Tibial nerve (tissue), 4 donors: ENCODE data around the gene SDK2. TPM values are rescaled to one million over a fixed set of nuclear protein-coding genes. Genes with fewer than 3 reads are reported as not detected.

Experiments used
- DNase-seq, 2 donors: peaks; one replicate each; pipeline ENCODE4 v3.0.0-alpha.2; 2019; ENCODE audit warnings: low spot score in 2 of 2
- H3K27ac ChIP-seq, 4 donors: fragments of 200-600 bp; sonication (generic) in 3 of 4; one replicate each; pipeline ENCODE4 v1.5.1; 2017 to 2019; ENCODE audit warnings: mild to moderate bottlenecking in 1 of 4
- H3K27me3 ChIP-seq, 2 donors: fragments of 200-600 bp; sonication (generic) in 1 of 2; one replicate each; pipeline versions ENCODE4 v1.5.1 to v1.6.0; 2017 to 2019
- H3K36me3 ChIP-seq, 3 donors: fragments of 200-600 bp; sonication (generic); one replicate each; pipeline ENCODE4 v1.5.1; 2018 to 2019
- H3K4me1 ChIP-seq, 4 donors: fragments of 200-600 bp; sonication (generic) in 3 of 4; one replicate each; pipeline ENCODE4 v1.5.1; 2017 to 2019
- H3K4me3 ChIP-seq, 4 donors: fragments of 200-600 bp; sonication (generic) in 3 of 4; one replicate each; pipeline ENCODE4 v1.5.1; 2017 to 2019; ENCODE audit warnings: mild to moderate bottlenecking in 1 of 4, moderate library complexity in 1 of 4
- H3K9me3 ChIP-seq, 4 donors: fragments of 200-600 bp; sonication (generic) in 3 of 4; one replicate each; pipeline ENCODE4 v1.5.1; 2017 to 2019
- EP300 ChIP-seq, 2 donors: sonication (generic); formaldehyde crosslinking; IDR thresholded peaks; one replicate each; pipeline ENCODE4 v1.6.1; 2017; ENCODE audit warnings: antibody characterized with exemption in 2 of 2, mild to moderate bottlenecking in 1 of 2
- POLR2A ChIP-seq, 2 donors: fragments of 450-650 bp; IDR thresholded peaks; one replicate each; pipeline ENCODE4 v1.6.1; 2017; ENCODE audit warnings: antibody characterized with exemption in 2 of 2, mild to moderate bottlenecking in 2 of 2, moderate library complexity in 2 of 2
- whole genome bisulfite sequencing, 2 donors: methylation state at CpG; one replicate each; pipeline ENCODE4 v1.1.5; 2018; 5-methylcytosine and 5-hydroxymethylcytosine counted together
- total RNA-seq, 4 donors: library from RNA; depleted of rRNA; stranded (reverse); fragments of >200 nt; gene quantifications; one replicate each; pipeline ENCODE4 v1.1.0, GENCODE V29; 2016
- TF ChIP-seq, protein P1 (sequence below), 5 experiments: fragments of 200-600 bp in 3 of 5; fragments of 450-650 bp in 2 of 5; sonication (generic) in 3 of 5; IDR thresholded peaks; one replicate each; pipeline ENCODE4 v1.5.1; 2016 to 2019; ENCODE audit warnings: antibody characterized with exemption in 5 of 5, mild to moderate bottlenecking in 3 of 5, moderate library complexity in 2 of 5

SDK2 gene
- total RNA-seq, 4 donors from 2014 or later, result 3.1 to 6.3 (median 4.6) TPM

- WGBS, 2 donors, result 31 to 38% methylated on average over 8 of the region's 8 CpGs
- Histone ChIP-seq H3K4me1 (peaks cover 6 to 100% (median 76%) of the 10 kb centered on the region in 4 donors), H3K27ac (peak overlapping the region; percentile 76 to 99 (median 88)), H3K36me3 (peaks cover 0 to 1% (median 0%) of the 10 kb centered on the region in 3 donors), H3K9me3 (no peaks in the 10 kb centered on the region), H3K4me3 (peak overlapping the region in 2 of 4 donors; percentile 30 to 39), H3K27me3 (no peaks in the 10 kb centered on the region)
- peak; percentile 58 to 75 for DNase-seq
- TF ChIP-seq EP300 (IDR thresholded peaks at IDR 0.05) (no peak), POLR2A (IDR thresholded peaks at IDR 0.05) (no peak)
- TF ChIP-seq, protein P1, sequence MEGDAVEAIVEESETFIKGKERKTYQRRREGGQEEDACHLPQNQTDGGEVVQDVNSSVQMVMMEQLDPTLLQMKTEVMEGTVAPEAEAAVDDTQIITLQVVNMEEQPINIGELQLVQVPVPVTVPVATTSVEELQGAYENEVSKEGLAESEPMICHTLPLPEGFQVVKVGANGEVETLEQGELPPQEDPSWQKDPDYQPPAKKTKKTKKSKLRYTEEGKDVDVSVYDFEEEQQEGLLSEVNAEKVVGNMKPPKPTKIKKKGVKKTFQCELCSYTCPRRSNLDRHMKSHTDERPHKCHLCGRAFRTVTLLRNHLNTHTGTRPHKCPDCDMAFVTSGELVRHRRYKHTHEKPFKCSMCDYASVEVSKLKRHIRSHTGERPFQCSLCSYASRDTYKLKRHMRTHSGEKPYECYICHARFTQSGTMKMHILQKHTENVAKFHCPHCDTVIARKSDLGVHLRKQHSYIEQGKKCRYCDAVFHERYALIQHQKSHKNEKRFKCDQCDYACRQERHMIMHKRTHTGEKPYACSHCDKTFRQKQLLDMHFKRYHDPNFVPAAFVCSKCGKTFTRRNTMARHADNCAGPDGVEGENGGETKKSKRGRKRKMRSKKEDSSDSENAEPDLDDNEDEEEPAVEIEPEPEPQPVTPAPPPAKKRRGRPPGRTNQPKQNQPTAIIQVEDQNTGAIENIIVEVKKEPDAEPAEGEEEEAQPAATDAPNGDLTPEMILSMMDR (IDR thresholded peaks at IDR 0.05), result no peak
Observed at GRCh38 chr17:73291260-73291801, 352.9 kb downstream of the SDK2 start.

GRCh38 chr17:73290399-73291259 is 353.6 kb downstream of the SDK2 start:
- Histone ChIP-seq H3K4me3 (no peak overlapping the region), H3K27me3 (no peaks in the 10 kb centered on the region), H3K27ac (peak overlapping the region; percentile 76 to 99 (median 88)), H3K4me1 (peaks cover 6 to 100% (median 83%) of the 10 kb centered on the region in 4 donors), H3K9me3 (no peaks in the 10 kb centered on the region), H3K36me3 (peaks cover 0 to 8% (median 0%) of the 10 kb centered on the region in 3 donors)
- WGBS, 2 donors, result 71 to 76% methylated on average over 15 to 16 of the region's 16 CpGs
- no peak for DNase-seq
- no peak for TF ChIP-seq POLR2A (IDR thresholded peaks at IDR 0.05)
- TF ChIP-seq, protein P1 (IDR thresholded peaks at IDR 0.05), result no peak
- no peak for TF ChIP-seq EP300 (IDR thresholded peaks at IDR 0.05)

- Histone ChIP-seq H3K36me3 (peaks cover 0 to 18% (median 0%) of the 10 kb centered on the region in 3 donors), H3K4me1 (peaks cover 6 to 100% (median 91%) of the 10 kb centered on the region in 4 donors), H3K4me3 (no peak overlapping the region), H3K27ac (peak overlapping the region; percentile 76 to 99 (median 88)), H3K27me3 (no peaks in the 10 kb centered on the region), H3K9me3 (no peaks in the 10 kb centered on the region)
- TF ChIP-seq POLR2A (IDR thresholded peaks at IDR 0.05) (no peak), EP300 (IDR thresholded peaks at IDR 0.05) (no peak)
- TF ChIP-seq, protein P1 (IDR thresholded peaks at IDR 0.05), result no peak
- WGBS, 2 donors, result 47 to 49% methylated on average over 7 of the region's 7 CpGs
- no peak for DNase-seq
Observed at GRCh38 chr17:73289549-73290254, 354.5 kb downstream of the SDK2 start.

- peaks cover 0 to 20% (median 0%) of the 10 kb centered on the region in 3 donors for H3K36me3 ChIP-seq
- DNase-seq, result peak in 1 of 2 donors; percentile 46
- no peaks in the 10 kb centered on the region for H3K9me3 ChIP-seq
- TF ChIP-seq POLR2A (IDR thresholded peaks at IDR 0.05), result no peak
- TF ChIP-seq, protein P1 (IDR thresholded peaks at IDR 0.05), result peak in 1 of 5 experiments; percentile 11
- peak; percentile 52 to 84 for TF ChIP-seq EP300 (IDR thresholded peaks at IDR 0.05)
- H3K27ac ChIP-seq, result peak overlapping the region; percentile 76 to 99 (median 88)
- peaks cover 6 to 100% (median 91%) of the 10 kb centered on the region in 4 donors for H3K4me1 ChIP-seq
- no peaks in the 10 kb centered on the region for H3K27me3 ChIP-seq
- 25 to 28% methylated on average over 19 of the region's 19 CpGs for WGBS, 2 donors
- no peak overlapping the region for H3K4me3 ChIP-seq
Observed at GRCh38 chr17:73288534-73289302, 355.5 kb downstream of the SDK2 start.
